Progenitor cell of endocrine pancreas (in vitro differentiated cells): Measurements from ENCODE around the gene SENP8. TPM values are rescaled to one million over a fixed set of nuclear protein-coding genes. Genes with fewer than 3 reads are reported as not detected.
"Not testable (repeated sequence)": the region's sequence is repeated elsewhere in the genome, so short reads cannot be mapped to it uniquely, and the experiment has no call there.

Source experiments
- DNase-seq: peaks from one replicate; pipeline ENCODE4 v3.0.0; 2021; ENCODE audit warnings: low spot score; ENCODE audit not compliant: unreplicated experiment
- H3K27ac Mint-ChIP-seq: 2 replicates; pipeline ENCODE4 v1.8.0; 2021; ENCODE audit warnings: mild to moderate bottlenecking, moderate library complexity, mixed read lengths
- H3K27me3 Mint-ChIP-seq: 2 replicates; pipeline ENCODE4 v1.8.0; 2021; ENCODE audit warnings: mixed read lengths
- H3K36me3 Mint-ChIP-seq: 2 replicates; pipeline ENCODE4 v1.8.0; 2022; ENCODE audit warnings: mixed read lengths; ENCODE audit not compliant: insufficient read depth
- H3K4me1 Mint-ChIP-seq: 2 replicates; pipeline ENCODE4 v1.8.0; 2021; ENCODE audit warnings: low read depth, mixed read lengths
- H3K4me3 Mint-ChIP-seq: 2 replicates; pipeline ENCODE4 v1.8.0; 2021; ENCODE audit warnings: low read depth, mild to moderate bottlenecking, moderate library complexity, mixed read lengths
- H3K9me3 Mint-ChIP-seq: 2 replicates; pipeline ENCODE4 v1.8.0; 2021; ENCODE audit warnings: low read depth, mixed read lengths
- CTCF ChIP-seq: fragments of 200-600 bp; sonication (generic); IDR thresholded peaks from one replicate; pipeline ENCODE4 v1.5.0; 2021; ENCODE audit warnings: antibody characterized with exemption, mild to moderate bottlenecking; ENCODE audit not compliant: unreplicated experiment
- total RNA-seq: library from RNA; stranded (reverse); gene quantifications from 2 replicates; pipeline ENCODE4 v1.2.1, GENCODE V29; 2021

SENP8 gene
- total RNA-seq, 1 donor from 2014 or later = 5.1 TPM

- TF ChIP-seq CTCF = no peak
- no peak overlapping the region for H3K27ac Mint-ChIP-seq
- no peak for DNase-seq
- H3K36me3 Mint-ChIP-seq = no peaks in the 10 kb centered on the region
- H3K4me3 Mint-ChIP-seq = no peak overlapping the region
- H3K27me3 Mint-ChIP-seq = peaks cover 13% of the 10 kb centered on the region
- no peaks in the 10 kb centered on the region for H3K9me3 Mint-ChIP-seq
- H3K4me1 Mint-ChIP-seq = peaks cover 6% of the 10 kb centered on the region
These were observed 51.2 kb downstream of the SENP8 start for GRCh38 chr15:72169236-72169920.

- H3K9me3 Mint-ChIP-seq = no peaks in the 10 kb centered on the region
- H3K4me3 Mint-ChIP-seq = no peak overlapping the region
- H3K4me1 Mint-ChIP-seq = peaks cover 6% of the 10 kb centered on the region
- no peaks in the 10 kb centered on the region for H3K36me3 Mint-ChIP-seq
- TF ChIP-seq CTCF = no peak
- H3K27me3 Mint-ChIP-seq = peaks cover 17% of the 10 kb centered on the region
- no peak for DNase-seq
- H3K27ac Mint-ChIP-seq = no peak overlapping the region
These were observed 51.9 kb downstream of the SENP8 start for GRCh38 chr15:72169921-72170611.

GRCh38 chr15:72170691-72171090 is 52.5 kb downstream of the SENP8 start:
- H3K4me3 Mint-ChIP-seq = no peak overlapping the region
- no peaks in the 10 kb centered on the region for H3K9me3 Mint-ChIP-seq
- H3K4me1 Mint-ChIP-seq = peaks cover 6% of the 10 kb centered on the region
- TF ChIP-seq CTCF = no peak
- H3K36me3 Mint-ChIP-seq = no peaks in the 10 kb centered on the region
- no peak for DNase-seq
- peaks cover 24% of the 10 kb centered on the region for H3K27me3 Mint-ChIP-seq
- no peak overlapping the region for H3K27ac Mint-ChIP-seq

GRCh38 chr15:72171978-72172377 is 53.8 kb downstream of the SENP8 start:
- not testable (repeated sequence) for H3K36me3 Mint-ChIP-seq, DNase-seq, H3K9me3 Mint-ChIP-seq, H3K27ac Mint-ChIP-seq, H3K4me1 Mint-ChIP-seq, H3K4me3 Mint-ChIP-seq
- peaks cover 18% of the 10 kb centered on the region for H3K27me3 Mint-ChIP-seq

- H3K4me1 Mint-ChIP-seq = peaks cover 6% of the 10 kb centered on the region
- H3K4me3 Mint-ChIP-seq = no peak overlapping the region
- H3K27me3 Mint-ChIP-seq = peaks cover 16% of the 10 kb centered on the region
- H3K36me3 Mint-ChIP-seq = no peaks in the 10 kb centered on the region
- H3K27ac Mint-ChIP-seq = no peak overlapping the region
- H3K9me3 Mint-ChIP-seq = no peaks in the 10 kb centered on the region
- no peak for DNase-seq
- TF ChIP-seq CTCF = no peak
These were observed 54.6 kb downstream of the SENP8 start for GRCh38 chr15:72172796-72173195.

- Mint-ChIP-seq H3K9me3 (no peaks in the 10 kb centered on the region), H3K36me3 (no peaks in the 10 kb centered on the region), H3K27me3 (peaks cover 12% of the 10 kb centered on the region), H3K4me1 (peaks cover 1% of the 10 kb centered on the region), H3K27ac (no peak overlapping the region), H3K4me3 (no peak overlapping the region)
- TF ChIP-seq CTCF = no peak
- no peak for DNase-seq
These were observed 55.2 kb downstream of the SENP8 start for GRCh38 chr15:72173401-72173800.
